RWPE1 (cell line): ENCODE data around the gene NBPF9.
"Not testable (repeated sequence)": the region's sequence is repeated elsewhere in the genome, so short reads cannot be mapped to it uniquely, and the experiment has no call there.

Source experiments
- CTCF ChIA-PET: fragments of 350-600 bp; sonication (Branson Sonifier 250); formaldehyde crosslinking; extraction: SDS; loops from one replicate; lab custom pipeline; 2021; lab: Yijun Ruan, JAX
- POLR2A ChIA-PET: fragments of 400-600 bp; formaldehyde crosslinking; extraction: SDS; loops from one replicate; lab custom pipeline; 2020; ENCODE audit warnings: antibody characterized with exemption; ENCODE audit not compliant: low non-redundant PET; lab: Yijun Ruan, JAX
- DNase-seq: peaks from one replicate; pipeline ENCODE4 v3.0.0; 2012; ENCODE audit warnings: low spot score
- H3K27ac ChIP-seq: fragments of 450-650 bp; 2 replicates; pipeline ENCODE4 v1.5.1; 2017
- TF ChIP-seq, protein P1 (sequence below): fragments of 450-650 bp; conservative IDR thresholded peaks from 2 replicates; pipeline ENCODE4 v1.5.1; 2017; ENCODE audit warnings: low read depth, mild to moderate bottlenecking

NBPF9 gene

DNA sequence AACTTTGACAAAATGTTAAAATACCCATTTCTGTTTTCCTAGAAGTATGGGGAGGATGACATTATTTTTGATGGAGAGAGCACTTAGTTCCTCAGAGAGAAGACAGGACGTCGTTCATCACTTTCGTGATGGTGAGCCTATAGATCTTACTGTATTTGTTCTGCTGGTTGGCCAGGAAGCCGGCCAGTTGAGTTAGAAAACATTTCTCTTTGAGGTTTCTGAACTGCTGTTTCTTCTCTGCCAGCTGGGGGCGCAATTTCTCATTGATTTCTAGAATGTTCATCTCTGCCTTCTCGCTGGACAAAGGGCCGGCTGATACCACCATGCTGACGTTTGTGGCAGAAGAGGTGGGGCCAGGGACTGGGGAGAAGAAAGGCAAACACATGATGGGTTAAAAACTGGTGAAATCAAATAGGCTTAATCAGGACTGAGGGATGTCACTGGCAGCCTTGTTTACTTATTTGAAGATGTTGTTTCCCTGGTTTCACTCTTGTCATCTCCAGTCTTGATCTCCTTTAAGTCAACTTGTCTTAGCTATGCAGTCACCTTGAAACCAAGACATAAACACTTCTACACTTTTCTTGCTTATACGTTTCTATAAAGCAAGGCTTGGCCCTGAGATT is 27.7 kb downstream of the NBPF9 start:
- CTCF ChIA-PET, DNase-seq, H3K27ac ChIP-seq, POLR2A ChIA-PET: not testable (repeated sequence)
- TF ChIP-seq, protein P1, sequence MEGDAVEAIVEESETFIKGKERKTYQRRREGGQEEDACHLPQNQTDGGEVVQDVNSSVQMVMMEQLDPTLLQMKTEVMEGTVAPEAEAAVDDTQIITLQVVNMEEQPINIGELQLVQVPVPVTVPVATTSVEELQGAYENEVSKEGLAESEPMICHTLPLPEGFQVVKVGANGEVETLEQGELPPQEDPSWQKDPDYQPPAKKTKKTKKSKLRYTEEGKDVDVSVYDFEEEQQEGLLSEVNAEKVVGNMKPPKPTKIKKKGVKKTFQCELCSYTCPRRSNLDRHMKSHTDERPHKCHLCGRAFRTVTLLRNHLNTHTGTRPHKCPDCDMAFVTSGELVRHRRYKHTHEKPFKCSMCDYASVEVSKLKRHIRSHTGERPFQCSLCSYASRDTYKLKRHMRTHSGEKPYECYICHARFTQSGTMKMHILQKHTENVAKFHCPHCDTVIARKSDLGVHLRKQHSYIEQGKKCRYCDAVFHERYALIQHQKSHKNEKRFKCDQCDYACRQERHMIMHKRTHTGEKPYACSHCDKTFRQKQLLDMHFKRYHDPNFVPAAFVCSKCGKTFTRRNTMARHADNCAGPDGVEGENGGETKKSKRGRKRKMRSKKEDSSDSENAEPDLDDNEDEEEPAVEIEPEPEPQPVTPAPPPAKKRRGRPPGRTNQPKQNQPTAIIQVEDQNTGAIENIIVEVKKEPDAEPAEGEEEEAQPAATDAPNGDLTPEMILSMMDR: peak; percentile 14; the same call in 1 of the 2 replicates

DNA sequence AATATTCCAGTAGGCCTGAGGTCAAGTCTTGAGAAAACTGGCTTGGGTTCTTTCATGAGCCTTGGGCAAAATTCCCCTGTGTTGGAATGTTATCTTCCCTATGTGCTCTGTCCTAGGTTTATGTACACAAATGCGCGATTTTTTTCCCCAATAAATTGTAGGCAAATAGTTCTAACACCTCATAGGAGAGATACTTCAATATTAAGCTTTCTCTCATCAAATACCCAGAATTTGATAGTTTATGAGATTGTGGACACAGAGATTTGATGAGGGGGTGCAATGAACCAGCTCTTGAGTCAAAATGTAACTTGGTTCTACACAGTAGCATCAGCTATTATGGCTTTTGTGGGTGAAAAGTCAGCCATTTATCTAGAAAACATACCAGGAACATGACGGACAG is 38.7 kb downstream of the NBPF9 start:
- H3K27ac ChIP-seq, CTCF ChIA-PET, DNase-seq, POLR2A ChIA-PET: not testable (repeated sequence)

DNA sequence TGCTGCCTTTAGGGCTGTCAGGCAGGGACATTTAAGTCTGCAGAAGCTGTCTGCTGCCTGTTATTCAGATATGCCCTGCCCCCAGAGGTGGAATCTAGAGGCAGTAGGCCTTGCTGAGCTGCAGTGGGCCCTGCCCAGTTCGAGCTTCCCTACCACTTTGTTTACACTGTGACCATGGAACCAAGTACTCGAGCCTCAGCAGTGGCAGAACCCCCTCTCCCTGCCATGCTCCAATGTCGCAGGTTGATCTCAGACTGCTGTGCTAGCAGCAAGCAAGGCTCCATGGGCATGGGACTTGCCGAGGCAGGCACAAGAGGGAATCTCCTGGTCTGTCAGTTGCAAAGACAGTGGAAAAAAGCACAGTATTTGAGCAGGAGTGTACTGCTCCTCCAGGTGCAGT is 60.3 kb downstream of the NBPF9 start:
- DNase-seq, POLR2A ChIA-PET, CTCF ChIA-PET: not testable (repeated sequence)

DNA sequence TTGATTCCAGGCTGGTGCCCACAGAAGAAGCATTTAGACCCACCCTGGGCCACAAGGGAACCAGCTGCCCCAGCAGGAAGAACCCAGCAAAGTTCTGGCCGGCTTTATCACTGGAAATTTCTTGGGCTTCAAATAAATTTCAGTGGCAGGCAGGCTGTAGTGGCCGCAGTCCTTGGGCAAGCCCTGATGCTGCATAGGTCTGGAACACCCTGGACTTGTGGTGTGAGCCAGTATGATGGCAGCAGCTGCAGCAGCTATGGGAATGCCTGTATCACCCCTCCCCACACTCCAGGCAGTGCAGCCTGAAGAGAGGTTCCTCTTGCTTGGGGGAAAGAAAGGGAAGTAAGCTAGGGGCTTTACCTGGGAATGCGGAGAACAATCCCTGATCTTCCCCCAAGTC is 69.4 kb downstream of the NBPF9 start:
- CTCF ChIA-PET, DNase-seq: not testable (repeated sequence)

More for the DNA sequence above, 60.3 kb downstream of the NBPF9 start:
- not testable (repeated sequence) for H3K27ac ChIP-seq

DNA sequence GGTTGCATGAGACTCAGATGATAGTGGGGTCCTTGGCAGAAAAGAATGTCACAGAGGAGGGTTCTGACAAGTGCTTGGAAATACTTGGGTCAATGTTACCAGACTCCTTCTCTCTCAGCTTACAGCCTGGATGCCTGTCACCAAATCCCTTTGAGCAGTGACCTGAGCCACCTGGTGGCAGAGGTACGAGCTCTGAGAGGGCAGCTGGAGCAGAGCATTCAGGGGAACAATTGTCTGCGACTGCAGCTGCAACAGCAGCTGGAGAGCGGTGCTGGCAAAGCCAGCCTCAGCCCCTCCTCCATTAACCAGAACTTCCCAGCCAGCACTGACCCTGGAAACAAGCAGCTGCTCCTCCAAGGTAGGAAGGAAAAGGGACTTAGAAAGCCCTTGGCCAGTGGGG is 79.0 kb downstream of the NBPF9 start:
- DNase-seq, CTCF ChIA-PET, POLR2A ChIA-PET: not testable (repeated sequence)

More for the DNA sequence above, 69.4 kb downstream of the NBPF9 start:
- POLR2A ChIA-PET, H3K27ac ChIP-seq: not testable (repeated sequence)

DNA sequence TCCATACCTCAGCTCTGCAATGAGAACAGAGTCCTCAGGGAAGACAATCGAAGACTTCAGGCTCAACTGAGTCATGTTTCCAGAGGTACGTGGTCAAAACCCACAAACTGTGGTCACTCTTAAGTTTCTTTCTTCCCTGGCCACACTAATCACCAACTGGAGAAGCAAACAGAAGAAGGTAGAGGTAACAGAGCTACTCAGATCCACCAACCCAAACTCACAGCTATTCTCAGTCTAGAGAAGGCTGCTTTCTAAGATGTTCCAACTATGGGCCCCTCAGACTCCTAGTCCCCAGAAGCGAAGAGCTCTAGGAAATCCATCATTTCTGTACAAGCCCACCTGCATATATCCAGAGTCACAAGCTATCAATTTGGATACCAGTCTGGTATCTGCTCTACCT is 84.8 kb downstream of the NBPF9 start:
- POLR2A ChIA-PET, DNase-seq, H3K27ac ChIP-seq, CTCF ChIA-PET: not testable (repeated sequence)

More for the DNA sequence above, 79.0 kb downstream of the NBPF9 start:
- not testable (repeated sequence) for H3K27ac ChIP-seq

DNA sequence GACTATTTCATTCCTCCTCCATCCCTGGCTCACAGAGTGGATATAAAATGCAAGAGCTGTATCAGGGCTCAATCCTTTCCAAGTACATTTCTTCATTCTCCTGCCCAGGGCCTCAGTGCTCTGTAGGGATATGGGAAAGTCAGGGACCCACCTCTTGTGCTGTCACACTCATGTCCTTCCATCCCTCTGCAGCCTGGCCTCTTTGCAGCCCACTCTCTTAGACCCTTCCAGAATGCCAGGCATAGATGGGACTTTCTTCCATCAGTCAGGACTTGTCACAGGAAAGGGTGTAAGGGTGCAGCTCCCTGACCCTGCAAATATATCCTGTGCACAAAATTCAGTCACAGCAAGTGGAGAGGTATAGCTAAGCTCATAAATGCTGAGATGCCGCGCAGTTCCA is 86.7 kb downstream of the NBPF9 start:
- POLR2A ChIA-PET, H3K27ac ChIP-seq, DNase-seq, CTCF ChIA-PET: not testable (repeated sequence)

DNA sequence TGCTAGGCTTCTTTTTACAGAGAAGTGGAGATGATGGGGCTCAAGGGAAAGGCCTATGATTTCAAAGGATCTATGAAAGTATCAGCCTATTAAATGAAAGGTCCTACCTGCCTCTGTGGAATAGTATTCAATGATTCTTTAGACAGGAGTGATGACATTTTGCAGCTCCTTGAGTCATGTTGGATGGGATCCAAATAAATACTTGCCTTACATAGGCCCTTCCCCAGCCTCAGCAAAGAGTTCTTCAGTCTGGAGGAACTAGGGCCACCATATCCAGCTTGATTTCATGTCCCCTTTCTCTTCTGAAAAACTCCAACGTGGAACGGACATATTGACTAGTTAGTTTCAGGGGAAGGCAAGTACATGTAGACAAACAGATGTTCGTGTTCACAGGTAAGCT is 87.8 kb downstream of the NBPF9 start:
- DNase-seq, POLR2A ChIA-PET, CTCF ChIA-PET: not testable (repeated sequence)

DNA sequence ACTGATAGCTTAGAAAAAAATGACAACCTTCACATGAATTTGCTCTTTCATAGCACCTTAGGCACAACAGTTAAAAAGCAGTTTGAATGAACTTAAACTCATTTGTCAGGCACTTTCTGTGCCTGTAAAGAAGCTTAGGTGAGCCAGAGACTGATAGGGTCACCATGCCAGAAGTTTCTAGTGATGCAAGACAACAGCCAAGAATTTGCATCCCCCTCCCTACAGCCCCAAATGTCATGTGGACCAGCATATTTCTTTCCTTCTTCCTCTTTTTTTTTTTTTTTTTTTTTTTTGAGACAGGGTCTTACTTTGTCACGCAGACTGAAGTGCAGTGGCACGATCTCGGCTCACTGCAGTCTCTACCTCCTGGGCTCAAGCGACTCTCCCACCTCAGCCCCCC is 89.8 kb downstream of the NBPF9 start:
- POLR2A ChIA-PET, H3K27ac ChIP-seq, CTCF ChIA-PET, DNase-seq: not testable (repeated sequence)

More for the DNA sequence above, 87.8 kb downstream of the NBPF9 start:
- not testable (repeated sequence) for H3K27ac ChIP-seq

DNA sequence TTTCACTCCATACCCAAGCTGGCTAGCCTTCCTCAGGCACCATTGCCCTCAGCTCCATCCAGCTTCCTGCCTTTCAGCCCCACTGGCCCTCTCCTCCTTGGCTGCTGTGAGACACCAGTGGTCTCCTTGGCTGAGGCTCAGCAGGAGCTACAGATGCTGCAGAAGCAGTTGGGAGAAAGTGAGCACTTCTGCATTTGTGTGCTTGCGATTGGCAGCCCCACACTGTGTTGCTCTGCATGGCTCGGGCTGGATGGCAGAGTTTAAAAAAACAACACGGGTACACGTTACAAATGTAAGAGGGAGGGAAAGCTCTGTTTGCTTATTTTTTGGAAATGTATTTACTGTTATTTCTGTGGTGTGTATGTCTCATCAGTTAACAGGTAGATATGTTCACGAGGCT is 90.8 kb downstream of the NBPF9 start:
- H3K27ac ChIP-seq, CTCF ChIA-PET, POLR2A ChIA-PET, DNase-seq: not testable (repeated sequence)

DNA sequence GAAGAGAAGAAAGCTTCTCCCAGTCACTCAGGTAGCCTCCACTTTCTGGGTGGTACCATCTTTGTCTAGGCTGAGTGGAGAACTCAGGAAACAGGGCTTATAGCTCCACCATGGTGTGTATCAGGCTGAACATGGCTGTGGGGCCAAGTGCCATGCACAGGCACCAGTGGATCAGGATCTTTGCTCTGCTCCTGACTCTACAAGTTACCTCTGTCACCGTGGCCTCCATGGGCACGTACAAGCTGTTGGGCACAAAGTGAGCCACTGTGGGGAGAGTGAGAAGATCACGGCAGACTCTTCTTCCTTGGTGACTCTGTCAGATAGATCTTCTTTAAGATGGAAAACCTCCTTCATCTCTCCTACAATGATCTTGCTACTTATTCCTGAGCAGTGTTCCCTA is 93.6 kb downstream of the NBPF9 start:
- POLR2A ChIA-PET, H3K27ac ChIP-seq, CTCF ChIA-PET, DNase-seq: not testable (repeated sequence)

DNA sequence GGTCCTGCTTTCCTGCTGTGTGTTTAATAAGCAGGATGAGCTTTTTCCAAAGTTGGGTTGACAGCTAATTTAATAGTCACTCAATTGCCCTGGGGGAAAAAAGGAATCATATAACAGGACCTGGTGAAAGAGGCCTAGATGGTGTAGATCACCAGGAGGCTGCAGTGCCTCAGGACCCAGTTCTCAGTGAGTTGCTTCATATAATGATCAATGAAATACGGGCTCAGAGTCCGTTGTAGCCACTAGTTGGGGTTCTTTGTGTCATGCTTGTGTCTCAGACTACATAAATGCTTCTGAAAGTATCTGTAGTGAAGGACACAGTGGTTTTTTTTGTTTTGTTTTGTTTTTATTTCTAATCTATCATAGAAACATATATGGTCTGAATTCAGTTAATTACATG is 94.6 kb downstream of the NBPF9 start:
- DNase-seq, POLR2A ChIA-PET, H3K27ac ChIP-seq, CTCF ChIA-PET: not testable (repeated sequence)

DNA sequence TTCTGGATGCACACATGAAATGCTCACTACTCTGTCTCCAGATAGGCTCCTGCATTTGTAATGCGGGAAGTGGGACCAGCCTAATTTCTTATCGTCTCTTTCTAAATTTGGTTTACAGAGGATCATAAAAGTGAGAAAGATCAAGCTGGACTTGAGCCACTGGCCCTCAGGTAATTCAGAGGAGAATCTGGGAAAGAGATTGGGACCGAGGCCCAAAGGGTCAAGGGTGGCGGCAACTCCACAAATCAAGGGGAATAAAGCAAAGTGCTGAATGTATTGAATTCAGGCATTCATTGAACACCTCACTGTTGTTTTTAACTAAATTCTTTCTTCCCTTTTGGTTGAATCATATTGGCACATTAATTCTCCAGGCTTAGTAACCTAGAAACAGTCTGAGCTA is 95.0 kb downstream of the NBPF9 start:
- CTCF ChIA-PET, H3K27ac ChIP-seq, DNase-seq, POLR2A ChIA-PET: not testable (repeated sequence)
